Calu3 (cell line): Measurements from ENCODE around the gene TP53BP2. TPM values are rescaled to one million over a fixed set of nuclear protein-coding genes. Genes with fewer than 3 reads are reported as not detected.

Experiments used
- BruUV-seq: library from RNA; stranded (reverse); fragments of 400-500 nt; replicated peaks from 2 replicates; lab custom pipeline; 2021; lab: Mats Ljungman, UMichigan
- CTCF ChIA-PET: fragments of 300-600 bp; sonication (Branson Sonifier 250); formaldehyde crosslinking; loops from one replicate; lab custom pipeline; 2022; ENCODE audit warnings: antibody characterized with exemption; lab: Charles Lee
- DNase-seq: peaks from one replicate; pipeline ENCODE4 v3.0.0; 2022
- H3K27ac Mint-ChIP-seq: one replicate; pipeline ENCODE4 v1.8.0; 2022; ENCODE audit warnings: mixed read lengths; ENCODE audit not compliant: unreplicated experiment
- H3K27me3 Mint-ChIP-seq: one replicate; pipeline ENCODE4 v1.8.0; 2022; ENCODE audit warnings: mixed read lengths; ENCODE audit not compliant: unreplicated experiment
- H3K36me3 Mint-ChIP-seq: one replicate; pipeline ENCODE4 v1.8.0; 2022; ENCODE audit warnings: mild to moderate bottlenecking, moderate library complexity, mixed read lengths; ENCODE audit not compliant: insufficient read depth, unreplicated experiment
- H3K4me1 Mint-ChIP-seq: one replicate; pipeline ENCODE4 v1.8.0; 2022; ENCODE audit warnings: mild to moderate bottlenecking, low read depth, mixed read lengths; ENCODE audit not compliant: unreplicated experiment
- H3K4me3 Mint-ChIP-seq: one replicate; pipeline ENCODE4 v1.8.0; 2022; ENCODE audit warnings: mild to moderate bottlenecking, low read depth, moderate library complexity, mixed read lengths; ENCODE audit not compliant: unreplicated experiment
- H3K9me3 Mint-ChIP-seq: one replicate; pipeline ENCODE4 v1.8.0; 2022; ENCODE audit warnings: low read depth, mixed read lengths; ENCODE audit not compliant: unreplicated experiment
- CTCF ChIP-seq: fragments of 200-600 bp; IDR thresholded peaks from one replicate; pipeline ENCODE4 v1.8.0; 2022; ENCODE audit warnings: antibody characterized with exemption; ENCODE audit not compliant: unreplicated experiment
- intact Hi-C: fragments of 100-400 bp; cut with micrococcal nuclease; formaldehyde crosslinking; loops from one replicate; pipeline ENCODE4 v1.10.0; 2022; ENCODE audit not compliant: unreplicated experiment
- total RNA-seq: library from RNA; stranded (reverse); gene quantifications from 2 replicates; pipeline ENCODE4 v1.2.3, GENCODE V29; 2022

TP53BP2 gene
- total RNA-seq, 1 experiment from 2014 or later: 66.4 TPM

GRCh38 chr1:223733898-223734852, 111.6 kb downstream of the TP53BP2 start:
- no peak for TF ChIP-seq CTCF
- Mint-ChIP-seq H3K27ac (no peak overlapping the region), H3K4me1 (peaks cover 78% of the 10 kb centered on the region), H3K27me3 (no peaks in the 10 kb centered on the region), H3K36me3 (peaks cover 73% of the 10 kb centered on the region), H3K9me3 (no peaks in the 10 kb centered on the region), H3K4me3 (no peak overlapping the region)
- intact Hi-C loops: no loop called here
- no TSS peak for BruUV-seq
- no peak for DNase-seq
- CTCF ChIA-PET: no interaction called here

GRCh38 chr1:223732993-223733798, 112.6 kb downstream of the TP53BP2 start:
- Mint-ChIP-seq H3K9me3 (no peaks in the 10 kb centered on the region), H3K27me3 (no peaks in the 10 kb centered on the region), H3K36me3 (peaks cover 70% of the 10 kb centered on the region), H3K4me1 (peaks cover 73% of the 10 kb centered on the region), H3K4me3 (no peak overlapping the region), H3K27ac (no peak overlapping the region)
- DNase-seq: no peak
- no peak for TF ChIP-seq CTCF
- BruUV-seq: no TSS peak
- intact Hi-C loops: no loop called here
- CTCF ChIA-PET: interaction anchor here (1.1 kb wide), 1 partner anchor 12 kb away, joined by 4 read pairs; no protein-coding TSS in a partner anchor

GRCh38 chr1:223731133-223731770, 114.5 kb downstream of the TP53BP2 start:
- H3K4me3 Mint-ChIP-seq: peak overlapping the region; percentile 37
- intact Hi-C loops: no loop called here
- H3K9me3 Mint-ChIP-seq: no peaks in the 10 kb centered on the region
- CTCF ChIA-PET: interaction anchor here (1.0 to 1.2 kb wide), 2 partner anchors 12 to 24 kb away, joined by 3 read pairs; no protein-coding TSS in a partner anchor
- no peaks in the 10 kb centered on the region for H3K27me3 Mint-ChIP-seq
- peak; percentile 43 for DNase-seq
- peaks cover 77% of the 10 kb centered on the region for H3K36me3 Mint-ChIP-seq
- peak overlapping the region; percentile 29 for H3K27ac Mint-ChIP-seq
- BruUV-seq: no TSS peak
- H3K4me1 Mint-ChIP-seq: peaks cover 75% of the 10 kb centered on the region
- no peak for TF ChIP-seq CTCF
